ENCODE results near the gene ADAMTS17. TPM values are rescaled to one million over a fixed set of nuclear protein-coding genes. Genes with fewer than 3 reads are reported as not detected.

ADAMTS17 gene
- total RNA-seq, 1 donor from 2014 or later, result 1.5 TPM

DNA sequence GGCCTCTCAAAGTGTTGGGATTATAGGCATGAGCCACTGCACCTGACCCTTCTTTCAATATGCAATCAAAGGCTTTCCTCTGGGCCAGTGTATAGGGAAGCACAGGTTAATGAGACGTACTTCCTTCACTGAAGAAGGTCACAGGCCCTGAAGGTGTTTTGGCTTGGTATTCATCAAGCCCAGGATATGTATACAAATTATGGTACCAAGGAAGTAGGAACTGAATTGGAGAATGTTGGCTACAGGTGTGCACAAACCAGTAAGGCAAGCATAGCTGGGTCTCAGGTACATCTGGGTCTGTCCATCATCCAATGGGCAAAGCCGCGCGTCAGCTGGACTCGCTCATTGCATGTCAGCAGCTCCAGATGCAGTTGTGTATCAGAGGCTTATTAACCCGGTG, 237.9 kb downstream of the ADAMTS17 start:
- no peaks in the 10 kb centered on the region for H3K4me1 Mint-ChIP-seq

DNA sequence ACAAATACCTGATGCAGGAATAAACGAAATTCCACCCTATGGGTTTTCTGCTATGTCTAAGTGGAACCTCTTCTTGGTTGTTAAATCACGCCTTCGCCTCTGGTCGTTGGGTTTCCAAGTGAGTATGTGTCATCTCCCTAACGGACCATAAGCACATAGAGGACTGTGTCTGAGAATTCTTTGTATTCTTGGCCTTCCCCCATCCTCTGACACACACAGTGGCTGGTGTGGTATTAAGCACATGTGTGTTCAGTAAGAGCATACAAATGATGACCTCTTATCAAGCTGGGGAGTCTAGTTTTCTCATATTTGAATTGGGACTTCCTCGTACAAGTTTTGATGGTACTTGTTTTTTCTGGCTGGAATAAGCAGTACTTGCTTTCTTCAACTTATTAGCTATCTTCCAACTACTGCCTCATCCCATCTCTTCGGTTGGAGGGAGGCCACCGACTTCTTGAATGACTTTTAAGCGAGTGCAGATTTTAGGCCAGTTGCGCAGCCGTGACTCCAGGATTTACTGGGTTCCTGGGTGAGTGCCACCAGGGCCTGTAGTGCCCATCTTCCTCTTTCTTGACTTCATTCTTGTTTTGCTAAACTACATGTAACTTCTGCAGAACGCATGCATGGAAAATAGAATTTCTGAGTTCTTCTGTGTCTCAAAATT, 240.2 kb downstream of the ADAMTS17 start:
- Histone ChIP-seq H3K27ac (no peak overlapping the region), H3K79me2 (ENCODE audit: low read depth) (no peaks in the 10 kb centered on the region), H3F3A (ENCODE audit: low read depth) (no peaks in the 10 kb centered on the region), H4K20me1 (ENCODE audit: low read depth) (no peaks in the 10 kb centered on the region), H3K4me2 (no peak overlapping the region), H3K9ac (no peak overlapping the region), H3K27me3 (no peaks in the 10 kb centered on the region), H3K4me1 (no peaks in the 10 kb centered on the region), H3K36me3 (no peaks in the 10 kb centered on the region), H3K9me3 (ENCODE audit: low read depth) (no peaks in the 10 kb centered on the region), H2AFZ (replicated peaks) (no peak overlapping the region), H3K4me3 (no peak overlapping the region)
- Mint-ChIP-seq H3K36me3 (no peaks in the 10 kb centered on the region), H3K27me3 (ENCODE audit: insufficient read depth, low read depth) (peaks cover 2% of the 10 kb centered on the region), H3K4me1 (no peaks in the 10 kb centered on the region), H3K9me3 (no peaks in the 10 kb centered on the region), H3K4me3 (no peak overlapping the region), H3K27ac (no peak overlapping the region)
- TF ChIP-seq EZH2 (IDR thresholded peaks at IDR 0.05), result no peak
- TF ChIP-seq, protein P1, sequence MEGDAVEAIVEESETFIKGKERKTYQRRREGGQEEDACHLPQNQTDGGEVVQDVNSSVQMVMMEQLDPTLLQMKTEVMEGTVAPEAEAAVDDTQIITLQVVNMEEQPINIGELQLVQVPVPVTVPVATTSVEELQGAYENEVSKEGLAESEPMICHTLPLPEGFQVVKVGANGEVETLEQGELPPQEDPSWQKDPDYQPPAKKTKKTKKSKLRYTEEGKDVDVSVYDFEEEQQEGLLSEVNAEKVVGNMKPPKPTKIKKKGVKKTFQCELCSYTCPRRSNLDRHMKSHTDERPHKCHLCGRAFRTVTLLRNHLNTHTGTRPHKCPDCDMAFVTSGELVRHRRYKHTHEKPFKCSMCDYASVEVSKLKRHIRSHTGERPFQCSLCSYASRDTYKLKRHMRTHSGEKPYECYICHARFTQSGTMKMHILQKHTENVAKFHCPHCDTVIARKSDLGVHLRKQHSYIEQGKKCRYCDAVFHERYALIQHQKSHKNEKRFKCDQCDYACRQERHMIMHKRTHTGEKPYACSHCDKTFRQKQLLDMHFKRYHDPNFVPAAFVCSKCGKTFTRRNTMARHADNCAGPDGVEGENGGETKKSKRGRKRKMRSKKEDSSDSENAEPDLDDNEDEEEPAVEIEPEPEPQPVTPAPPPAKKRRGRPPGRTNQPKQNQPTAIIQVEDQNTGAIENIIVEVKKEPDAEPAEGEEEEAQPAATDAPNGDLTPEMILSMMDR (IDR thresholded peaks at IDR 0.05), result no peak
- no peak for TF ChIP-seq EZH2phosphoT487 (IDR thresholded peaks at IDR 0.05)
- DNase-seq (ENCODE audit: low spot score), result no peak

More for the DNA sequence above, 237.9 kb downstream of the ADAMTS17 start:
- Histone ChIP-seq H3K4me3 (no peak overlapping the region), H3K4me1 (no peaks in the 10 kb centered on the region), H2AFZ (replicated peaks) (no peak overlapping the region), H3K36me3 (no peaks in the 10 kb centered on the region), H3K27ac (no peak overlapping the region), H3K79me2 (ENCODE audit: low read depth) (no peaks in the 10 kb centered on the region), H3K9ac (no peak overlapping the region), H3K9me3 (ENCODE audit: low read depth) (no peaks in the 10 kb centered on the region), H3K4me2 (no peak overlapping the region), H3K27me3 (no peaks in the 10 kb centered on the region), H3F3A (ENCODE audit: low read depth) (no peaks in the 10 kb centered on the region), H4K20me1 (ENCODE audit: low read depth) (no peaks in the 10 kb centered on the region)
- Mint-ChIP-seq H3K9me3 (no peaks in the 10 kb centered on the region), H3K36me3 (peaks cover 4% of the 10 kb centered on the region), H3K27ac (no peak overlapping the region), H3K27me3 (ENCODE audit: insufficient read depth, low read depth) (no peaks in the 10 kb centered on the region), H3K4me3 (no peak overlapping the region)
- DNase-seq (ENCODE audit: low spot score), result no peak
- no peak for TF ChIP-seq EZH2phosphoT487 (IDR thresholded peaks at IDR 0.05)
- TF ChIP-seq, protein P1 (IDR thresholded peaks at IDR 0.05), result no peak
- TF ChIP-seq EZH2 (IDR thresholded peaks at IDR 0.05), result no peak

DNA sequence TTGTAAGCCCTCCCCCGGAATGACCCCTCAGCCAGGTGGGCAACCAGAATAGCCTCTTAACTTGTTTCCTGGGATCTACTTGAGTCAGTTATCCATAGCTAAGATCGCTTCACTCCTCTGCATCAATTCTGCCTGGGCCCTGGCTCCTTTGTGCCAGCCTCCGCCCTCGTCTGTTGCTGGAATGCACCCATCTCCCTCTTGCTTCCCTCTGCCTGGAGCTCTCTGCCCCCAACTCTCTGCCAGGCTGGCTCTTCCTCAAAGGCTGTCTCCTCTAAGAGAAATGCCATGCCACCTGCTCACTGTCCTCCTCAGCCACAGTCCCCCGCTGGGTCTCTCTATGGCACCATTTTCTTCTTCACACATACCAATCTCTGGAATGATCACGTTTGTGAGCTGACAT, 240.8 kb downstream of the ADAMTS17 start:
- no peaks in the 10 kb centered on the region for H3K79me2 ChIP-seq (ENCODE audit: low read depth)
- H3F3A ChIP-seq (ENCODE audit: low read depth), result no peaks in the 10 kb centered on the region
- no peak overlapping the region for H3K9ac ChIP-seq
- TF ChIP-seq, protein P1 (IDR thresholded peaks at IDR 0.05), result no peak
- TF ChIP-seq EZH2 (IDR thresholded peaks at IDR 0.05) (no peak), EZH2phosphoT487 (IDR thresholded peaks at IDR 0.05) (no peak)
- no peaks in the 10 kb centered on the region for H3K27me3 ChIP-seq
- no peak overlapping the region for H3K4me3 Mint-ChIP-seq
- H4K20me1 ChIP-seq (ENCODE audit: low read depth), result no peaks in the 10 kb centered on the region
- H3K9me3 ChIP-seq (ENCODE audit: low read depth), result no peaks in the 10 kb centered on the region
- no peak overlapping the region for H3K4me3 ChIP-seq
- H3K9me3 Mint-ChIP-seq, result no peaks in the 10 kb centered on the region
- H2AFZ ChIP-seq (replicated peaks), result no peak overlapping the region
- no peaks in the 10 kb centered on the region for H3K4me1 ChIP-seq
- no peak overlapping the region for H3K4me2 ChIP-seq
- no peak overlapping the region for H3K27ac ChIP-seq
- no peak overlapping the region for H3K27ac Mint-ChIP-seq
- DNase-seq (ENCODE audit: low spot score), result no peak
- no peaks in the 10 kb centered on the region for H3K36me3 ChIP-seq
- no peaks in the 10 kb centered on the region for H3K36me3 Mint-ChIP-seq
- peaks cover 2% of the 10 kb centered on the region for H3K27me3 Mint-ChIP-seq (ENCODE audit: insufficient read depth, low read depth)
- no peaks in the 10 kb centered on the region for H3K4me1 Mint-ChIP-seq

Measured in neural progenitor cell (in vitro differentiated cells).